GM12878 (cell line): Measurements from ENCODE around the gene AP3D1. TPM values are rescaled to one million over a fixed set of nuclear protein-coding genes. Genes with fewer than 3 reads are reported as not detected.

Source experiments
- ATAC-seq: fragments of 200-7000 bp; cut with Tn5 transposase; 3 replicates; pipeline ENCODE4 v1.9.1; 2020; ENCODE audit warnings: mild to moderate bottlenecking, moderate library complexity
- BruUV-seq: library from RNA; stranded (reverse); fragments of 400-500 nt; replicated peaks from 2 replicates; lab custom pipeline; 2021; lab: Mats Ljungman, UMichigan
- CTCF ChIA-PET: fragments of 300-600 bp; sonication (Branson Sonifier 250); formaldehyde crosslinking; extraction: SDS; loops from one replicate; lab custom pipeline; 2021; ENCODE audit warnings: inconsistent platforms; lab: Yijun Ruan, JAX
- POLR2A ChIA-PET: fragments of 350-600 bp; formaldehyde crosslinking; extraction: SDS; loops from one replicate; lab custom pipeline; 2021; ENCODE audit warnings: inconsistent platforms; lab: Charles Lee
- RAD21 ChIA-PET: fragments of 300-600 bp; sonication (Branson Sonifier 250); formaldehyde crosslinking; loops from one replicate; lab custom pipeline; 2023; ENCODE audit warnings: antibody characterized with exemption; ENCODE audit not compliant: unreplicated experiment; lab: Charles Lee
- SMC1A ChIA-PET: fragments of 300-600 bp; sonication (Branson Sonifier 250); formaldehyde crosslinking; loops from one replicate; lab custom pipeline; 2023; ENCODE audit not compliant: unreplicated experiment, uncharacterized antibody; lab: Charles Lee
- DNase-seq: peaks from one replicate; pipeline ENCODE4 v3.0.0-alpha.2; 2011; ENCODE audit warnings: low read depth, low spot score
- FAIRE-seq: peaks from 3 replicates; lab custom pipeline; 2011; peaks lifted over from hg19 to GRCh38; lab: Jason Lieb, UNC
- H2AFZ ChIP-seq: 2 replicates; pipeline ENCODE4 v1.6.0; 2011; ENCODE audit warnings: low read depth, low read length, control low read depth; ENCODE audit not compliant: control insufficient read depth
- H3K27ac ChIP-seq: 2 replicates; pipeline ENCODE4 v1.5.1; 2011; ENCODE audit warnings: control low read depth; ENCODE audit not compliant: control insufficient read depth, insufficient read depth
- H3K27me3 ChIP-seq, 2 experiments: replicated peaks in 1 of 2; 2 replicates each; pipeline versions ENCODE4 v1.6.0 to v1.6.1; 2011; ENCODE audit warnings: low read length in 1 of 2; ENCODE audit not compliant: control insufficient read depth in 2 of 2, insufficient read depth in 2 of 2
- H3K36me3 ChIP-seq, 2 experiments: 2 replicates each; pipeline ENCODE4 v1.5.1; 2011; ENCODE audit warnings: low read length in 1 of 2; ENCODE audit not compliant: control insufficient read depth in 2 of 2, insufficient read depth in 2 of 2
- H3K4me1 ChIP-seq: 2 replicates; pipeline ENCODE4 v1.6.1; 2011; ENCODE audit warnings: mild to moderate bottlenecking, low read length, moderate library complexity, mixed read lengths; ENCODE audit not compliant: control insufficient read depth, insufficient read depth
- H3K4me2 ChIP-seq: 2 replicates; pipeline ENCODE4 v1.6.0; 2011; ENCODE audit warnings: control low read depth; ENCODE audit not compliant: control insufficient read depth, insufficient read depth
- H3K4me3 ChIP-seq: fragments of 200-600 bp; sonication (generic); 2 replicates; pipeline ENCODE4 v1.5.1; 2016
- H3K79me2 ChIP-seq: 2 replicates; pipeline ENCODE4 v1.6.0; 2011; ENCODE audit warnings: low read length; ENCODE audit not compliant: control insufficient read depth, insufficient read depth
- H3K9ac ChIP-seq: 2 replicates; pipeline ENCODE4 v1.8.0; 2011; ENCODE audit warnings: low read length, control low read depth, mixed read lengths; ENCODE audit not compliant: control insufficient read depth, insufficient read depth
- H3K9me3 ChIP-seq: replicated peaks from 3 replicates; pipeline ENCODE4 v1.5.1; 2011; ENCODE audit warnings: mild to moderate bottlenecking, low read length; ENCODE audit not compliant: control insufficient read depth, insufficient read depth
- H4K20me1 ChIP-seq: 2 replicates; pipeline ENCODE4 v1.6.0; 2011; ENCODE audit not compliant: control insufficient read depth, insufficient read depth
- BACH1 ChIP-seq: fragments of 450-650 bp; IDR thresholded peaks from 2 replicates; pipeline ENCODE4 v1.6.1; 2017; ENCODE audit warnings: mild to moderate bottlenecking, borderline replicate concordance
- BHLHE40 ChIP-seq, 2 experiments: fragments of 450-650 bp in 1 of 2; IDR thresholded peaks; 2 replicates each; pipeline ENCODE4 v1.6.1; 2011 to 2017; ENCODE audit warnings: low read depth in 2 of 2, borderline replicate concordance in 1 of 2, improper control_type of control experiment in 1 of 2, low read length in 1 of 2, mild to moderate bottlenecking in 1 of 2
- CBX5 ChIP-seq: sonication (generic); IDR thresholded peaks from 2 replicates; pipeline ENCODE4 v1.6.1; 2016; ENCODE audit warnings: low read depth, moderate library complexity, mild to moderate bottlenecking, inconsistent platforms
- EED ChIP-seq: sonication (generic); IDR thresholded peaks from 2 replicates; pipeline ENCODE4 v1.6.1; 2016; ENCODE audit warnings: antibody characterized with exemption, low read depth
- ELK1 ChIP-seq: IDR thresholded peaks from 2 replicates; pipeline ENCODE4 v1.6.1; 2012; ENCODE audit warnings: low read depth, low read length, improper control_type of control experiment
- HDGF ChIP-seq: fragments of 450-650 bp; IDR thresholded peaks from 2 replicates; pipeline ENCODE4 v1.6.1; 2016; ENCODE audit warnings: antibody characterized with exemption
- NR2F1 ChIP-seq: fragments of 450-650 bp; conservative IDR thresholded peaks from 2 replicates; pipeline ENCODE4 v1.6.1; 2017; ENCODE audit warnings: mild to moderate bottlenecking
- SMAD1 ChIP-seq: fragments of 450-650 bp; IDR thresholded peaks from 2 replicates; pipeline ENCODE4 v1.6.1; 2018; ENCODE audit warnings: mild to moderate bottlenecking, low read depth; ENCODE audit not compliant: partially characterized antibody
- SMARCA5 ChIP-seq: fragments of 450-650 bp; IDR thresholded peaks from 2 replicates; pipeline ENCODE4 v1.6.1; 2017; ENCODE audit warnings: mild to moderate bottlenecking
- WRNIP1 ChIP-seq: IDR thresholded peaks from 2 replicates; pipeline ENCODE4 v1.6.1; 2011; ENCODE audit warnings: low read depth, low read length, improper control_type of control experiment, borderline replicate concordance
- ZNF687 ChIP-seq: fragments of 450-650 bp; IDR thresholded peaks from 2 replicates; pipeline ENCODE4 v1.6.1; 2017; ENCODE audit warnings: mild to moderate bottlenecking, moderate library complexity
- WGBS: methylation state at CpG from one replicate; pipeline ENCODE4 v1.1.6; 2016; ENCODE audit warnings: low lambda C conversion rate; ENCODE audit not compliant: insufficient replicate concordance, insufficient coverage; ENCODE audit errors: missing lambda C conversion rate; 5-methylcytosine and 5-hydroxymethylcytosine counted together
- in situ Hi-C: fragments of 300-500 bp; cut with MboI; formaldehyde crosslinking; loops from 9 replicates; pipeline ENCODE4 v1.14.3; 2018; ENCODE audit warnings: mixed read lengths
- intact Hi-C: fragments of 100-400 bp; cut with micrococcal nuclease; formaldehyde crosslinking; loops from one replicate; pipeline ENCODE4 v1.14.2; 2022; ENCODE audit not compliant: unreplicated experiment
- polyA plus RNA-seq, 11 experiments: library from polyadenylated mRNA; depleted of rRNA in 4 of 11; unstranded in 6 of 11; stranded (reverse) in 5 of 11; fragments of >200 nt; fragmentation: Nextera tagmentation in 4 of 11; fragmentation: Illumina TruSeq in 1 of 11; extraction: Ambion mirVana in 4 of 11; extraction: Trizol in 1 of 11; gene quantifications; 1 replicate in 1 of 11; 2 replicates in 10 of 11; pipeline versions ENCODE4 v1.2.1 to v1.2.3, GENCODE V29; 2011 to 2016; ENCODE audit warnings: inconsistent platforms in 2 of 11, missing spikeins in 2 of 11, low read depth in 1 of 11
- total RNA-seq, 4 experiments: library from RNA; depleted of rRNA in 3 of 4; stranded (reverse); fragments of >200 nt in 3 of 4; fragmentation: Illumina TruSeq in 1 of 4; extraction: Trizol in 1 of 4; gene quantifications; 2 replicates each; pipeline versions ENCODE4 v1.2.1 to v1.2.3, GENCODE V29; 2013 to 2021
- TF ChIP-seq, protein P1 (sequence below): fragments of 450-650 bp; IDR thresholded peaks from 2 replicates; pipeline ENCODE4 v1.6.1; 2016; ENCODE audit warnings: mild to moderate bottlenecking

Gene AP3D1
- total and polyA plus RNA-seq, 10 of the 15 experiments (the other 5 are each of a cell fraction or from before 2014, with no cell fraction given) = 1.5 to 108 (median 59.1) TPM

- Histone ChIP-seq H3K27me3 (no peaks in the 10 kb centered on the region), H3K4me3 (peak overlapping the region; percentile 92), H3K9ac (peak overlapping the region; percentile 77), H3K4me1 (peaks cover 49% of the 10 kb centered on the region), H3K27ac (peak overlapping the region; percentile 74), H4K20me1 (no peaks in the 10 kb centered on the region), H3K4me2 (peak overlapping the region; percentile 94), H2AFZ (no peak overlapping the region), H3K36me3 (no peaks in the 10 kb centered on the region; a peak in 2 of 4 replicates), H3K79me2 (peaks cover 84% of the 10 kb centered on the region), H3K9me3 (no peaks in the 10 kb centered on the region)
- FAIRE-seq = no peak
- peak; percentile 14 for ATAC-seq
- in situ Hi-C loops (no loop called here), intact Hi-C loops (loop anchor here (5.0 to 10.0 kb wide), 3 partner anchors 80 to 458 kb away; no protein-coding TSS in a partner anchor)
- ChIA-PET CTCF (interaction anchor here (1.3 kb wide), 1 partner anchor 11 kb away, joined by 3 read pairs; no protein-coding TSS in a partner anchor), POLR2A (interaction anchor here (0.5 to 3.4 kb wide), 7 partner anchors 15 to 957 kb away, joined by 4 to 16 read pairs (median 6); partner anchors contain the start of gene AP3D1), SMC1A (interaction anchor here (1.5 to 6.5 kb wide), 3 partner anchors 8 to 32 kb away, joined by 3 to 41 read pairs (median 4); no protein-coding TSS in a partner anchor), RAD21 (interaction anchor here (1.3 to 3.0 kb wide), 9 partner anchors 11 to 395 kb away, joined by 3 to 22 read pairs (median 4); partner anchors contain the start of gene AP3D1)
- no peak for DNase-seq
- whole genome bisulfite sequencing = 1% methylated on average over 34 of the region's 35 CpGs
- no TSS peak for BruUV-seq
- TF ChIP-seq SMARCA5 (0 out of 2 replicates have a peak, but pooled peaks have one; percentile 5), HDGF (0 out of 2 replicates have a peak, but pooled peaks have one; percentile 45), ELK1 (0 out of 2 replicates have a peak, but pooled peaks have one; percentile 10), ZNF687 (peak; percentile 53; the same call in 1 of the 2 replicates), CBX5 (no peak), NR2F1 (no peak; the same call in 1 of the 2 replicates), BACH1 (0 out of 2 replicates have a peak, but pooled peaks have one; percentile 7), SMAD1 (peak; percentile 16), BHLHE40 (IDR thresholded peaks at IDR 0.05; ENCODE audit: borderline replicate concordance in 1 of 2, low read depth in 2 of 2, low read length in 1 of 2) (peak in 1 of 2 experiments; percentile 41; a peak in 1 of 4 replicates), WRNIP1 (0 out of 2 replicates have a peak, but pooled peaks have one; percentile 46), EED (no peak)
- TF ChIP-seq, protein P1, sequence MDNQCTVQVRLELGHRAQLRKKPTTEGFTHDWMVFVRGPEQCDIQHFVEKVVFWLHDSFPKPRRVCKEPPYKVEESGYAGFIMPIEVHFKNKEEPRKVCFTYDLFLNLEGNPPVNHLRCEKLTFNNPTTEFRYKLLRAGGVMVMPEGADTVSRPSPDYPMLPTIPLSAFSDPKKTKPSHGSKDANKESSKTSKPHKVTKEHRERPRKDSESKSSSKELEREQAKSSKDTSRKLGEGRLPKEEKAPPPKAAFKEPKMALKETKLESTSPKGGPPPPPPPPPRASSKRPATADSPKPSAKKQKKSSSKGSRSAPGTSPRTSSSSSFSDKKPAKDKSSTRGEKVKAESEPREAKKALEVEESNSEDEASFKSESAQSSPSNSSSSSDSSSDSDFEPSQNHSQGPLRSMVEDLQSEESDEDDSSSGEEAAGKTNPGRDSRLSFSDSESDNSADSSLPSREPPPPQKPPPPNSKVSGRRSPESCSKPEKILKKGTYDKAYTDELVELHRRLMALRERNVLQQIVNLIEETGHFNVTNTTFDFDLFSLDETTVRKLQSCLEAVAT = peak; percentile 66
Observed at GRCh38 chr19:2166741-2167738, 15.7 kb upstream of the AP3D1 start.
